Activated effector memory CD4-positive, alpha-beta T cell treated with anti-CD3 and anti-CD28 coated beads, Interleukin-2, amount 50 U/mL, for 16 hours (primary cell): ENCODE measurements around the gene HOXA7.

ENCODE experiments used
- DNase-seq: peaks from one replicate; pipeline ENCODE4 v3.0.0-alpha.2; 2020

Gene HOXA7

DNA sequence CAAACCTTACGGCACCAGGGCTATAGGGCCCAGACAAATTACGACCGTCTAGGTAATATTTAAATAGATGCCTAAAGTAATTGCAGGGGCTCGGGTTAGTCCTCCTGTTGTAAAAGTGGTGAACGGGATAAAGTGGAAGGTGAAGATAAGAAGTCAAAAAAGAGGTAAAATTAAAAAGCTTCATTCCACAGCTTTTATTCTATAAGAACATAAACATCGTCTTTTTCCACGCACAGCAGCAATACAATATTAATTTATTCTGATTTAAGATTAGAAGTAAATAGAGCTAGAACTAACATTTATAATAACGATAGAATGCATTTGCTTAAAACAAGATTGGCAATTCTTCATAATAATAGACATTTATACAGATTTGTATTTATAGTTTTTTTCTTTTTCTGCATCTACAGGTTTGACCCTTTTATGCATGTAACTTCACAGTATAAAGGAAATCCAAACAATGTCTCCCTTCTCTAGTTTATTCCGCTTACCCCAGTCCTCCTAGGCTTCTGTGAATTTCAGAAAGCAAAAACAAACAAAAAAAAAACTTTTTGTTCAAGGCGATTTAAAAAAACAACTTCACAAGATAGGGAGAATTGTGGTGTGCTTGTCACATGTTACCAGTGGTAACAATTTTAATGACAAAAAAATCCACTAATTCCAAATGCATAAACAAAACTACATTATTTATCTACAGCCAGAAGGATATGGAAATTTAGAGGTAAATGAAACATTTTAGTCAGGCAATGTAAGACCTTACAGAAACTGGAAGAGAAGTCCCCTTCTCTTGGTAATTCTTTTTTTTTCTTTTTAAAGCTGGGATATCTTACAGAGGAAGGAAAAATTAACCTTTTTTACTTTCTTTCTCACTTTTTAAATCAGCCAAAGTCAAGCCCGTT is 14.2 kb upstream of the HOXA7 start:
- DNase-seq, result no peak

DNA sequence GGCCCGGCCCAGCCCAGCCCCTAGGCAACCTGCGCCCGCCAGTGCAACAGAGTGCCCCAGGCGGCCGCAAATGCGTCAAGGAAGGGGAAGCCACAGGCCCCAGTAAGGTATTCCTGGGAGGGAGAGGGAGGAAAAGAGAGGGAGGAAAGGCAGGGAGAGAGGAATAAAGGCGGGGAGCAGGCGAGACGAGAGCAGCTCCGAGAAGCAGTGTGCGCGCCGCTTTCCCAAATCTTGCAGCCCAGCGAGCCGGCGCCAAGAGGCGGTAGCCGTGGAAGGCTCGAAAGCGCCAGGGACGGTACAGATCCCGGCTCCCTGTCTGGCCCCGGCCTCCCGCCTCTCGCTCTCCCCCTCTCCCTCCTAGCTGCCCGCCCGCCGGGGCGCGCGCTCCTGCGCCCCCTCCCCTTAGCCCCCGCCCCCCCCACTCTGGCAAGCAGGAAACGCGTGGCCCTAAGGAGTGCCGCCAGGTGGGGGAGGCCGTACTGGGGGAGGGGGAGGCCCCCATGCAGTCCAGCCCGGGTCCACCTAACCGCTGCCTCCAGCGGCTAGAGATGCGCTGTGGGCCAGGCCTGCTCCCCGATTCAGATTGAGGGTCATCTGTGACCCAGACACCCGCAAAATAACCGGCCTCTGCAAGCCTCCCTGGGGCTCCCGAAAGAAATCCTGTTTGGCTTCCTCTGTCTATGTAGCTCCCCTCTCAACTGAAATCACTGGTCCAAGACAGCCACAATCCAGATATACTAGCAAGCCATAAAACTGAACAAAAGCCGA is 13.4 kb upstream of the HOXA7 start:
- DNase-seq, result peak; percentile 57

DNA sequence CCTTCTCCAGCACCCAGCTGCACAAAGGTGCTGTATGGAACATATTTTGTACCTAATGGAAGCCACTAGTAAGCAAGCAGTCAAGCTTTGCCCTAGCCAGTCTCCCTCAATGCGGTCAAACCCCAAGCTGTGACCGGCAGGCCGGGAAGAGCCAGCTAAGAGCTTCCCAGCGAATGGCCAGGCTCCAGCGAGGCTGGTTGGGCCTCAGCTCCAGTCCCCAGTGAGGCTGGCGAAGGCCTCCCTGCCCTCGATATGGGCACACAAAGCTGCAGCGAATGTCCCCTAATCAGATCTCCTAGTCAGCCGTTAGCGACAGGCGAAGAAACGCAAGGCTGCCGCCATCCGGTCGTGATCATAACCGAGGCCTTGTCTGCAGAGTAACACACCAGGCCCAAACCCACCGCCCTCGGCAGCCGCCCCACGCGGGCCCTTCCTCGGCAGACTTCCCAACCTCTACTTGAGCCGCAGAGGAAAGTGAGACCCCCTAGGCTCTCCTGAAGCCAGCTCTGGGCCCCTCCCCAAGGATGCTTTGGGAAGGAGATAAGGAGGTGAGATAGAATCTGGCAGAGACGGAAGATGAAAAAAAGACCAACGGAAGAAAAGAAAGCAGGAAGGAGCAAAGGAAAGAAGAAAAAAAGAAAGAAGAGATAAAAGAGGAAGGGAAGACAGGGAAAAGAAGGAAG is 11.9 kb upstream of the HOXA7 start:
- DNase-seq, result no peak

DNA sequence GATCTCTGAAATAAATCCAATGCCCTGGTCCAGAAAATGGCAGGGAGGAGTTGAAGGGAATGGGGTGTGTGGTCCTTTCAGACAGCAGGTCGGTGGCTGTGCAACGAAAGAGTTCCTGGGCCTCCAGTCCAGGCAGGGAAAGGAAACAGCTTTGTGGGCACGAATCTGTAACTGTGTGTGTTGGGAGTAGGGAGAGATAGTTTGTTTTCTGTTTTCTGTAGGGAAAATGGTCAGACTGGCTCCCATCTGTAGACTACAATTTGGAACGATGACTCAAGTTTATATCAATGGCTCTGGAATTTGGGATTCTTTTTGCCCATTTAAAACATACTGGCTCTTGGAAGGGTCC is 11.4 kb upstream of the HOXA7 start:
- DNase-seq, result no peak

DNA sequence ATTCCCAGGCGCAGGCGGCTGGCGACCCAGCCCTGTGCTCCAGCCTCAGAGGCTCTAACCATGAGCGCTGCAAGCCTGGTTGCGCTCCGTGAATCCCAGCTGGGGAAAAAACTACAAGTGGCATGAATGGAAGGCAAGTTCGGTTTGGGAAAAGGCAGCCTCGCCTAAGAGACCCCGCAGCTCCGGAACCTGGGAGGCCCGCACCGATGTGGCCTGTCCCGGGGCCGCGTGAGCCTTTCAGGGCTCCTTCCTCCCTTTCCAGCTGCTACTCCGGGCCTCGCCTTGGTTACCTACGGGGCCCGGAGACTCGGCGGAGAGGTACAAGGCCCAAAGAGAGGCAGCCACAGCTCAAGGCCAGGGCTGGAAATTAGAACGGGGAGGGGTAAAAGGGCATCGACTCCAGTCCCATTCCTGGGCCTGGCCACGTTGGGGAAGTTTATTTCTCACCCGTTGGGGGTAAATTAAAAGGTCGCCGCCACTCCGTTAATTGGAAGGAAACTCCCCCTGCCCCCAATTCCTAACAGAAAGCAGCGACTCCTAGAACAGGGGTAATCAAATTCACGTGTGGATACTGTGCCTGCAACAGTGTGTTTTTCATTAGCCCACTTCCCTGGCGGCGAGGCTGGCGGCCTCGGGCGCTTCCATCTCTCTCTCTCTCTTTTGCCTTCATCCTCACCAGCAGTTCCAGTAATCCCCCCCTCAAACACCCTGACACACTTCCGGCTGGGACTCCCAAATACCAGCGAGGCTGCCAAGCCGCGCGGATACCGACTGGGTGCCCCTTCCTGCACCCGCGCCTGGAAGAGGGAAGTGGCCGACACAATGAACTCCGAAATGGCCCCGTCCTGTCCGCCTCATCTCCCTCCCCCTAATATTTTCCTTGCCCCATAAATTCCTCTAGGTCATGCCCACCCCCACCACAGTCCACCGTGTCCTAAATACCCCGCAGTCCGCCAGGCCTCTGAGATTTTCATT is 10.3 kb upstream of the HOXA7 start:
- no peak for DNase-seq

DNA sequence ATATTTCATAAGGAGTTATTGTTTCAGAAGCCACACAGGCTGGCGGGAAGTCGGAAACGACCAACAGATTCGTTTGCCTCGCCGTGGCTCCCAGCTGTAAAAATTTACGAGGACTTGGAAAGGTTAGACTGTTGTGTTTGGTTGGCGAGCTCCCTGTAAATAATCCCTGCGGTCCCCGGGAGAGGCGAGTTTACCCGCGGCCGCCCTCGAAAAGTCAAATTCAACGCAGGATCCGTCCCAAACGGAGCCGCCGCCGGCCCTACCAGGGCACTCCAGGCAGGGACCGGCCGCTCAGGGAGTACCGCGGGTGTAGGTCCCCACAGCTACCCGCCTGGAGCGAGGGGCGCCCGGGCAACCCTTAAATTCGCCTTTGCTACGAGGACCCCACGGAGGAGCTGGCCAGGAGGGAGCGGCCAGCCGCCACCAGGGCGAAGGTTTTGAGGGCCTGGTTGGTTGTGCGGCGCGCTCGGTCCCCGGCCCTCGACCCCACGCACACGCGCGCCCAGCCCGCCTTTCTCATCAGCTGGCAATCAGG is 9.6 kb upstream of the HOXA7 start:
- no peak for DNase-seq

DNA sequence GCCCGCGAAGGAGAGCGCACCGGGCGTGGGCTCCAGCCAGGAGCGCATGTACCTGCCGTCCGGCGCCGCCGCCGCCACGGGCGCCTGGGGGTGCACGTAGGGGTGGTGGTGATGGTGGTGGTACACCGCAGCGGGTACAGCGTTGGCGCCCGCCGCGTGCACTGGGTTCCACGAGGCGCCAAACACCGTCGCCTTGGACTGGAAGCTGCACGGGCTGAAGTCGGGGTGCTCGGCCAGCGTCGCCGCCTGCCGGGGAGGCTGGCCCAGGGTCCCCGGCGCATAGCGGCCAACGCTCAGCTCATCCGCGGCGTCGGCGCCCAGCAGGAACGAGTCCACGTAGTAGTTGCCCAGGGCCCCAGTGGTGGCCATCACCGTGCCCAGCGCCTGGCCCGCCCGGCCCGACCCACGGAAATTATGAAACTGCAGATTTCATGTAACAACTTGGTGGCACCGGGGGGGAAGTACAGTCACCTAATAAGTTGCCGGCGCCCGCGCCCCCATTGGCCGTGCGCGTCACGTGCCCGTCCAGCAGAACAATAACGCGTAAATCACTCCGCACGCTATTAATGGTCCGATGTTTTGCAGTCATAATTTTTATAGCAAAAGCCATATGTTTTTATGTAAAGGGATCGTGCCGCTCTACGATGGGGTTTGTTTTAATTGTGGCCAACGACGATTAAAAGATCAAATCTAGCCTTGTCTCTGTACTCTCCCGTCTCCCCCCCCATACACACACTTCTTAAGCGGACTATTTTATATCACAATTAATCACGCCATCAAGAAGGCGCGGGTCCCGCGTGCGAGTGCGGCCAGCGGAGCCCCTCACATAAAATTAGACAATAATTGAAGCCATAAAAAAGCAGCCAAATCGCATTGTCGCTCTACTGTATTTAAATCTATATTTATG is 8.9 kb upstream of the HOXA7 start, which contains the start of gene HOXA9:
Gene HOXA9, minus strand, starts transcription at position 449 of the 907 bp plus-strand sequence. Its CDS starts 80 bp downstream, at position 369.
- DNase-seq, result peak; percentile 69

DNA sequence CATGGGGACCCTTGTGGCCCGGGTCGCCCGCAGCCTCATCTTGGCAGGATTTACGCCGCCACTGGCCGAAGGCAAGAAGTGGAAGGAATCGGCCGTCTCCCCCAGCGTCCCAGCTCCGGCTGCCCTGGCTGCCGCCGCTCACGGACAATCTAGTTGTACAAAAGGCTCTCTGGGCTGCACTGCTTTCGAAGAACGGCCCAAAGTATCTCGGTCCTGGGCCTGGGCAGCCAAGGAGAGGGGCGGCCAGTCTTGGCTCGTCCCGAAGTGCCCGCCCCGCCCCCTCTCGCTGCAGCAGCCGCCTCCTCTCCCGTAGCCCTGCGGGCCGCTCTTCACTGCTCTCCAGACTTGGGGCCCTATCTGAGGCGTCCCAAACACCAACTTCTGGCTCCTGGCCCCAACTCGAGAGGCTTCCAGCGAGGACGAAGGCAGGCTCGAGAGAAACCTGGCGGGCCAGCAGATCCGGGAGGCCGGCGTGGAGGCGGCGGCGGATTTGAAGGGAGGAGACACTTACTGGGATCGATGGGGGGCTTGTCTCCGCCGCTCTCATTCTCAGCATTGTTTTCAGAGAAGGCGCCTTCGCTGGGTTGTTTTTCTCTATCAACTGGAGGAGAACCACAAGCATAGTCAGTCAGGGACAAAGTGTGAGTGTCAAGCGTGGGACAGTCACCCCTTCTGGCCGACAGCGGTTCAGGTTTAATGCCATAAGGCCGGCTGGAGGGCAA is 8.1 kb upstream of the HOXA7 start:
- DNase-seq, result no peak

DNA sequence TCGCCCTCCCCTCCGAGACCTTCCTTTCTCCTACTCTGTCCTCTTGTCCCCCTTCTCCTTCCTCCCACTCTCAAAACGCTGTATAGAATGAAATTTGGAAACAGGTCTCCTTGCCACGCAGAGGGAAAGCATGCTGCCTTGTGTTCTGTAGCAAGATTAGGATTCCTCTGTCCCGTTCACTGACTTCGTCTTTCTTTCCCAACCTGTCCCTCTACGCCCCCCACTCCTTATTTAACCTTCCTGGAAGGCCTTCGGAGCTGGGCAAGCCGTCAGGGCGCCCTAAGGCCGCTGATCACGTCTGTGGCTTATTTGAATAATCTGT is 7.5 kb upstream of the HOXA7 start:
- no peak for DNase-seq

DNA sequence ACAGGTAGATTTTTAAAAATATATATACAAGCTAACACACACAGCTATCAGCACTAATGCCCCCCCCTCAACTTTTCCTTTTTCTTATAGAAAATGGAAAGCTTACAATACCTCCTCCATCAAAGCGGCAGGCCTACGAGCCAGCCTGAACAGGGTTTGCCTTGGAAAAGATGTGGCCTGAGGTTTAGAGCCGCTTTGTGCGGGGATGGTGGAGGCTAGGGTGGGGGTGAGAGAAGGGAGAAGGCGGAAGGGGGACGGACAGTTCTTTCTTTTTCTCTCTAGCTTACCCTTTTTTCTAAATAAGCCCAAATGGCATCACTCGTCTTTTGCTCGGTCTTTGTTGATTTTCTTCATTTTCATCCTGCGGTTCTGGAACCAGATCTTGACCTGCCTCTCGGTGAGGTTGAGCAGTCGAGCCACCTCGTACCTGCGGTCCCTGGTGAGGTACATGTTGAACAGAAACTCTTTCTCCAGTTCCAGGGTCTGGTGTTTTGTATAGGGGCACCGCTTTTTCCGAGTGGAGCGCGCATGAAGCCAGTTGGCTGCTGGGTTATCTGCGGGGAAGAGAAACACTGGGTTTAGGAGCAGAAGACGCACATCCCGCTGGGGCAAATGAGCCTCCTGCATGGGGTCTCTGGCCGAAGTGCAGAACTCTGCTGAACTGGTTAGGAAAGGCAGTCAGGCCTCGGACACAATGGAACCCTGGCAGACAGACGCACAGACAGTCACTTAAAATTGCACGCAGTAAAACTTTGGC is 7.0 kb upstream of the HOXA7 start:
- peak; percentile 36 for DNase-seq

DNA sequence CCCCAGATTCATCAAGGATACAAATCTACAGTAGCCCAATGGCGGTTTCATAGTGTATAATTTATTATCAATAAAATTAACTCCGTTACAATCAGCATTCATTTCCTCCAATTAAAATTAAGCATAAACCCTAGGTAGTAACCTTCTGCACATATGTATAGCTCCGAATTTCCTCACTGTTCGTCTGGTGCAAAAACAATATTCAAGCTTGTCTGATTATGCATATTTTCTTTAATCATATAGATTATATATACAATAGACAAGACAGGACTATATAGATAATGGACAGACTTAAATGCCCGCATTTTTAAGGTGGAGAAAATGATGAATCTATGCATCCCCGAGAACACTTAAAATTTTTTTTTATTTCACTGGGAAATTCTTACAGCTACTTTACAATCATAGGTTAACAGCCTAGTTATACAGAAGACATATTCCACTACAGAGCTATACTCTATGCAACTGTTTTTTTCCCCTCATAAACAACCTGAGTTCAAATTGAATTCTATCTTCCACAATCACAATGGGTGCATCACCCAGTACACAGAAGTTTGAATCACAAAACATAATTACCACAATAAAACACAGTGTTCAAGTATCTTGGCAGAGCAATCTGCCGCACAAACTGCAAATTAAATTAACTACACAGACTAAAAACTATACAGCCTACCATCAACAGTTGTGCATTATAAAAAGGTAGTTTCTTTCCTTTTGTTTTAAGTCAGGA is 6.2 kb upstream of the HOXA7 start:
- DNase-seq, result no peak

DNA sequence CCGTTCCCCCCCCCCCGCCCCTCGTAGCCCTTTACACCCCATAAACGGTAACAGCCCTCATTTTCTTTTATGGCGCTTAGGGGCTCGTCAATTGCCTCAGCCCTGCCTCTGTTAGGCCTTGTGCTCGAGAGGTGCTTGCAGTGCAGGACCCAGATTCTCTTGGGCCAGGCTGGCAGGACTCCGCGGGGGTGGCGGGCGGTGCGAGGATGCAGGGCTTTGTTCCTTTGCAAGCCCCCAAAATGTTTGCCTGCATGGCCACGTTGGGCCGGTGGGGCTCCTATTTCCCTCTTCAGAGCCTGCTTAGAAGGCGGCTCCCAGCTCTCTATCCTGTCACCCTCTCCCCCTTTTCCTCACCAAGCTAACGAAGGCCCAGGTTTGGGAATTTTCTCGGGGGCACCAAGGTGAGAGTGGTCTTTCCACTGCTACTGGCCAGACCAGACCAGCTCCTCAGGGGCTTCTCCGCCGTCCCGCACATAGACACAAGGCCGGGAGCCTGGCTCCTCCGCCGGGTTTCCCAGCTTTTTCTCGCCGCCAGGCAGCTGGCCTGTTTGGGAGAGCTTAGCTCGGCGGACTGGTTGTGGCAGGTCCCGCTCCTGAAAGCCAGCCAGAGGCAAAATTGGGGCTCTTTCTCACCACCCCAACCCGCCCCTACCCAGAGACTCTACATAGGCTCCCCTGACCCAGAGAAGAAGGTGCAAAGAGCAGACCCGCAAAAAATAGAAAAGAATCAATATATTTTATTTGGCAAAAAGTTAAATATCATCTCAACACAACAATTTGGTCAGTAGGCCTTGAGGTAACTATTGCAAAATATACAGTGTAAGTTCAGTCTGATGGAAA is 5.5 kb upstream of the HOXA7 start:
- DNase-seq, result peak; percentile 50

DNA sequence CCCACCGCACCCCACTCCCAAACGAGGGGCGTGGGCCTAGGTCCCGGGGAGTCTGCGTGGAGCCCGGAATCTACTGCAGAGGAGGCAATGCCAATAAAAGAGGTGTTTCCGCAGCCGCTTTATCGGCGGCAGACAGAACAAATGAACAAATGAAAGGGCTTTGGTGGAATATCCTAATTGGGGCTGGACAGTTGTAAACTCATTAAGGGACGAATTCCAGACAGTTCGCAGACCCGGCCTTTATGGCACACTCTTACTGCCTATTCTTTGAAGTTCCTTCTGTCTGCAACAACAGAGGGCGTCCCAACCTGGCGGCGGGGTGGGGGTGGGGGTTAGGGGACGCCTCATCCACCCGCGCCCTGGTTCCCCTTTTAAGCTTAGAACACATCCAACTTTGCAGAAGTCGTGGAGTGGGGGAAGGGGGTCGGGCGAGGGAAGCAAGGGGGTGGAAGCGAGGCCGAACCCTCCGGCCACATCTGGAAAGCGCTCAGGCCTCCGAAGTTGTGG is 4.8 kb upstream of the HOXA7 start:
- no peak for DNase-seq

DNA sequence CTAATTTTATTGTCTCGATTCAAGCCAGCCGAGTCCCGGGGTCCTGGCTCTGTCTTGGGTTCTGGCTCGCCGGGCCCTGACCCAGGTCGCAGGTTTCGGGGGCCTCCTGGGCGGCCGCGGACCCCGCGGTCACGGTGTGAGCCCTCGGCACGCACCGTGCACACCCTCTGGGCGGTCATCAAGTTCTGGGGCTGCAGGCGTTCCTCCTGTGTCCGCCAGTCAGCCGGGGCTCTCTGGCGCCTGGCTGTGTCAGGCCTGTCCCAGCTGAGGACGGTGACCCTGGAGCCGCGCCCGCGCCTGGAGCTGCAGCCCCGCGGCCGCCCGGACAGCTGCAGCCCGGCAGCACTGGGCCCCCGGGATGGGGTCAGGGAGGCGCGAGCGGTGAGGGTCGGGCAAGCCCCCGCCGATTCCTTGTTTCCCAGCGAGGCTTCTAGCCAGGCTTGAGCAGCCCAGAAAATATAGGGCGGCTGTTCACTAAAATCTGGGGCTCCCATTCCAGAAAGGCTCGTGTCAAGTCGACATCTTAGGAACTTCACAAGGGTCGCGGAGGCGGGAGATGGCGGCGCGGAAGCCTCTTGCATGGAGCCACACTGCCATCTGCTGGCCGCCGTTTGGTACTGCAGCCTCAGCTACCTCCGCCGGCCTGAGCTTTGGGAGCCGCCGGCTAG is 4.2 kb upstream of the HOXA7 start:
- peak; percentile 94 for DNase-seq

DNA sequence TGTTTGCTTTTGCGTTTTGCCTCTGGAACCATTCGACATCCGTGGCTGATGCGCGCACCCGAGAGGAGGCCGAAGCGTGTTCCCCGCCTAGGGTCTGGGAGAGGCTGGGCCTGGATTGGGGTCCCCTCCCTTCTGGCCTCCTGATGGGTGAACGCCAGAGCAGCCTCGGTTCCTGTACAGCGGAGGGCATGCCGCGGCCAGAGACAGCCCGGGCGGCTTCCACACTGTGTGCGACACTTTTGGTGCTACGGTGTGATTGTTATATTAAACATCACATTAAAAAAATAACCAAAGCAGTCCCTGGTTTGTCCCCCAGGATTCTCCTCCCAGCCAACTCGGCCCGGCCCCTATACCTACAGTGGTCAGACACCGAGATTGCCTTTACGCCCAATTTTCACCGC is 3.7 kb upstream of the HOXA7 start:
- DNase-seq, result peak; percentile 67

DNA sequence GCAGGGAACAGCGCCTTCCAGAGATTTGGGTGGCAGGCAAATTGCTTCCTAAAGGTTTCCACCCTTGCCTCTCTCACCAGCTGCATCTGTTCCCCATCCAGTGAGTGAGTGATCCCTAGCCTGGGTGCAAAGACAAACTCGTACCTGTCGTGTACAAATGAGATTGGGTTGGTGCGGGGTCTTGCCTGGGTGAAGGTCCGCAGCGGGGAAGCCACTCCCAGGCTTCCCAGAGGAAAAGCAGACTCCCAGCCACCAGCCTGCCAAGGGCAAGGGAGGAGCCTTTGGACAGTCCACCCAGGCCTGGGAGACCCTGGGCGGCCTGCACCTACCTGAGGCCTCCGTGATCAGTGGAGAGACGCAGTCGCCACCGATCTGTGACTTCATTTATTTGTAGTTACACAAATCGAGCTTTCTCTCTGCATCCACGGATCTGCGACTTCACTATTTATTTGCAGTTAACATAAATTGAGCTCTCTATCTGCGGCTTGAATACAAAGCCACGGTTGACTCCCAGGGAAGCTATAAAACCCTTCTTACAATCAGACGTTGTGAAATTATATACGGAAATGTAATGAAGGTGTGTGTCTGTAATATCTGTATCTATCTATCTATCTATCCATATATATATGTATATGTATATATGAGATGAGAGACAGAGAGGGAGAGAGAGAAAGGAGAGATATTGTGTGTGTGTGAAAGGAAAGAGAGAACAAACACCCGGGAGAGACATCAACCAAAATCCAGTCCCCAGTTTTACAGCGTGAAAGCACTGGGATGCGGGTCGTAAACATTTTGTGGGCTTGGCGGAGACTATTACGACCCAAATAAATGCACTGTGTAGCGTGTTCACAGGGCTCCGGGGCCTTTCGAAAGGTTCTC is 3.0 kb upstream of the HOXA7 start:
- peak; percentile 34 for DNase-seq
